GM19099 (cell line): Measurements from ENCODE around the gene ZCCHC24.

Experiments
- POLR2A ChIP-seq: IDR thresholded peaks from 3 replicates; pipeline ENCODE4 v1.6.1; 2011; ENCODE audit warnings: low read depth; ENCODE audit not compliant: insufficient read length; ENCODE audit errors: extremely low read depth

Gene ZCCHC24

GRCh38 chr10:79407423-79407796 is 38.0 kb downstream of the ZCCHC24 start:
- no peak for TF ChIP-seq POLR2A

DNA sequence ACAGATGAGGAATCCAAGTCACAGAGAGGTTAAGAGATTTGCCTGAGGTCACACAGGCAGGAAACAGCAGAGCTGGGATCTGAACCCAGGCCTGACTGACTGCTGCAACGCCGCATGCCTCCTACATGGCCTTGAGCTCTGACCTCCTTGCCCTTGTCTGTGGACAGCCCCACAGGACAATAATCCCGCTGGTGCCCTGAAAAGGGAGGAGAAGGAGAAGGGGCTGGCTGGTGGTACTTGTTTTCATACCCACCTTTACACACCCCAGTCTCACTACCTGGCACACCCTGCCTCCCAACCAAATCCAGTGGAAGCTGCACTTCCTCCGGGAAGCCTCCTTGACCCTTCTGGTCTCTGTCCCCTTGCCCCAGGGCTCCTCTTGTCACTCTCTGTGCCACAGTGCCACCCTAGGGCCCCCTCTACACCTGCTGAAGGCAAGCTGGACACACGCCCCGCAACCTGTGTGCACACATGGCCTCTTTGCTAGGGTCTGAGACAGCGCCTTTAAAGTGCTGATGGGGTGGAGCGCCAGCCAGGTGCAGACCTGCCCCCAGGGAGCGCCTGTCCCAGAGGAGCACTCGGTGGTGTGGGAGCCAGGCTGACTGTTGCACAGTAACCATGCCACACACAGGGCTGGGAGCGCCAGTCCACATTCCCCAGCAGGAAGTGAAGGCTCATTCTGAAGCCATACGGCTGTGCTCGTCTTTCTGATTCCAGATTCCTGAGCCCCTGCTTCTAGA is 38.6 kb downstream of the ZCCHC24 start:
- TF ChIP-seq POLR2A: no peak

- no peak for TF ChIP-seq POLR2A
These were observed 39.4 kb downstream of the ZCCHC24 start for GRCh38 chr10:79405995-79406515.

GRCh38 chr10:79405221-79405994 is 40.0 kb downstream of the ZCCHC24 start:
- TF ChIP-seq POLR2A: no peak

- no peak for TF ChIP-seq POLR2A
These were observed 40.7 kb downstream of the ZCCHC24 start for GRCh38 chr10:79404690-79405131.

DNA sequence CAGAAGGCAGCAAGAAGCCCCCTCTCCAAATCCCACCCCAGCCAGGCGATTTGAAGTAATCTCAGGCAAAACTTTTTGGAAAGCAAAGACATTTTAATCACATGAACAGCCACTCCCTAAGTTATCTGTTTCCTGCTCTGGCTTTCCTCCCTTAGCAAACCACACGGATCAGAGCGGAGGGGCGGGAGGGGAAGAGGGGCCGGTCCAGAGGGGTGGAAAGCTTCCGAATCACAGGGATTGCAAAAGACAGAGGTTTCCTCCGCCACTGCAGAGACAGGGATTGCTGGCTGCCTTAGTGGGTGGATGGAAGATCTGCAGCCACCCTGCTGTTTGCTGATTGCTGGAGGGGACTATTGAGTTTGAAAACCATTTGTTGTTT is 41.2 kb downstream of the ZCCHC24 start:
- no peak for TF ChIP-seq POLR2A

- TF ChIP-seq POLR2A: no peak
These were observed 41.8 kb downstream of the ZCCHC24 start for GRCh38 chr10:79403441-79404230.

DNA sequence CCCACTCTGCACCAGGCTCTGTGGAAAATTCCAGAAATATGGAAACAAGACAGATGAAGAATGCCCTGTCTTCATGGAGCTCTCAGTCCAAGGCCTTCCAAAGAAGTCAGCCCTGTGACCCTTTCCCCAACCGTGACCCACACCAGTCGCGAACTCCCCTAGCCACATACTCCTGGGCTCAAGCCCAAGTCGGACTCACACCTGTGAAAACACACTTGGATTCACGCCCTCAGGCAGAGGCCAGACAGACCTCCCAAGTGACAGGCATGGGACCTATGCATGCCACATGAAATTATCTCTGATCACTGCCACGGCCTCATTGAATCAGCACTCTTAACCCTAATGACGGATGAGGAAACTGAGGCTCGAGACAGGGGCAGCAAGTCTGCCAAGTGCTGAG is 42.5 kb downstream of the ZCCHC24 start:
- TF ChIP-seq POLR2A: no peak

- TF ChIP-seq POLR2A: no peak
These were observed 42.8 kb downstream of the ZCCHC24 start for GRCh38 chr10:79402625-79402946.

DNA sequence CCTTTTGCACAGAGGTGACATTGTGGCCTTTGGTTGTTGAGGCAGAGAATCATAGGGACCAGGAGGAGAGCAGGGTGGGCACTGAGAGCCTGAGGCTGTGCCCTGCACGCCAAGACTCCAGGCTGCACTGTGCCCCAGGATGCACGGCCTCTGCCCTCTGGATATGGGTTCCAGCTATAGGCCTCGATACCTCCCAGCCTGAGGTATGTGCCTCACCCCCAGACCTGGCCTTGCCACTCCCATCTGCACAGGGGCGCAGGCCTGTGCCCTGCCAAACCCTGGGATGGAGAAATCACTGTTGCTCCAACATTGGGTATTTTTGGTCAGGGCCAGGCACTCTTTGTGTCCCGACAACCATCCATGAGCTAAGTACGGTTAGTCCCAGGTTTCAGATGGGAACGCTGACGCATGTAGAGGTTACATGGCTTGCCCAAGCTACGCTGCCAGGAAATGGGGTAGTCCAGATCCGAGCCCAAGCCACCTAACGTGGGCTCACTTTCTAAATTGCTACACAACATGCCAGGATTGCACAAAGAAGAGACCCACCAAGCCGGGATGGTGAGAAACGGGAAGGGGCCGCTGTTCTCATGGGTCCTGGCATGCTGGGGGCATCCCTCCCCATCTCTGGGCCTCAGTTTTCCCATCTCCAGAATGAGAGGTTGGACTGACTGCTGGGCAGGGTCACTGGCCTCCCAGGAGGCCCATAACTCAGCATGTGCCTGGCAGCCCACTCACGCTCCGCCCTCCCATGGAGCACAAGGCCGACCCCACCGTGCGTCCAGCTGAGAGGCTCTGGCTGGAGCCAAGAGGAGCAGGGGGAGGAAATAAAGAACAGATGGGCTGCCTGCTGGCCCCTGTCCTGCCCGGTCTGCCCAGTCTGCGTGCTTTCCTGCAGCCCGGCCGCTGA is 44.2 kb downstream of the ZCCHC24 start:
- no peak for TF ChIP-seq POLR2A

- no peak for TF ChIP-seq POLR2A
These were observed 45.0 kb downstream of the ZCCHC24 start for GRCh38 chr10:79400146-79401004.

- no peak for TF ChIP-seq POLR2A
These were observed 46.1 kb downstream of the ZCCHC24 start for GRCh38 chr10:79399223-79399831.

GRCh38 chr10:79398642-79399041 is 46.8 kb downstream of the ZCCHC24 start:
- TF ChIP-seq POLR2A: no peak
